GM21423 (cell line): ENCODE data around the gene CCDC167.
A peak's percentile ranks its signal among the peaks of the same experiment; 100 is the strongest.

Experiments
- ATAC-seq: cut with Tn5 transposase; IDR thresholded peaks from one replicate; pipeline ENCODE4 v1.9.1; 2021; ENCODE audit warnings: mild to moderate bottlenecking, moderate library complexity; ENCODE audit not compliant: unreplicated experiment

The CCDC167 gene

DNA sequence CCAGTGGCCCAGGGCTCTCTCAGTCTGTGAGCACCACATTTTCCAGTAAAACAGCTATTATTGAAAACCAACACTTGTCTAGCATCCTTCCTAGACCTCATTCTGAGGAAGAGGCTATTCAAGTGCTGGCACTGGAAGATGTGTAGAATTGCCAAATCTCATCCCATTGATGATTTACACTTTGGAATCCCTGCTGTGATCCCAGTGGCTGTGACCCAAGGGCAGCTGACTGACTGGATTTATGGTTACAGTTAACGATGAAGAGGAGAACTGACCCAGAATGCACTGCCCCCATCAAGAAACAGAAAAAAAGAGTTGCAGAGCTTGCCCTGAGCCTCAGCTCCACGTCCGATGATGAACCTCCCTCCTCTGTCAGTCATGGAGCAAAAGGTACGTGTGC lies 64.3 kb downstream of the CCDC167 start:
- ATAC-seq = no peak

DNA sequence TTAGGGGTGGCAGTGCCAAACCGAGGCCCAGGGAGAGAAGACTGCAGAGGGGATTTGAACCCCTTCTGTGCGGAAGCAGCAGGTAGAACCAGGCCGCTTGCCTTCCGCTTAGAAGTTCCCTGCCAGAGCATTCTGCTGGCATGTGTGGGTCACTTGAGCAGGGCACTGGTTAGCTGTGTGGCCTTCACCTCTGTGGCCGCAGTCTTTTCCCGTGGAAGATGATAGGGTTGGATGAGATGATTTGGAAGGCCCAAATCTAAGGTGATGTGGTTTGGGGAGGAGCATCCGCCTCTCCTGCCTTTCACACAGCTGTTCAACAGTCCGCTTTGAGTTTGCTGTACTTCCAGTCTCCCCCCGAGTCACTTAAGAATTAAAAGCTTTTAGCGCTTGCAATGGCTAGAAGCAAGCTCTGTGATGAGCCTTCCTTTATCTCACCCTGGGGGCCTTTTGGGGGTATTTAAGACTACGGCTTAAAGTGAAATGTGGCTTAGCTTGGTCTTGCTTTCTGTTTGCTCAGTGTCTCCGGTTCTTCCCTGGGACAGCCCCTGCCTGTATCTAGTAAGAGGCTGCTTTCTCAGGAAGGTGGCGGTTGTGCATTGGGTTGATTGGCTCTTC lies 65.9 kb downstream of the CCDC167 start:
- ATAC-seq = peak; percentile 31
